ENCODE results near the gene CGB7. TPM values are rescaled to one million over a fixed set of nuclear protein-coding genes. Genes with fewer than 3 reads are reported as not detected.

Gene CGB7
- total and polyA plus RNA-seq, 2 of the 13 experiments (the other 11 are each of a cell fraction or from before 2014, with no cell fraction given): 0.07 TPM; not detected in 1

DNA sequence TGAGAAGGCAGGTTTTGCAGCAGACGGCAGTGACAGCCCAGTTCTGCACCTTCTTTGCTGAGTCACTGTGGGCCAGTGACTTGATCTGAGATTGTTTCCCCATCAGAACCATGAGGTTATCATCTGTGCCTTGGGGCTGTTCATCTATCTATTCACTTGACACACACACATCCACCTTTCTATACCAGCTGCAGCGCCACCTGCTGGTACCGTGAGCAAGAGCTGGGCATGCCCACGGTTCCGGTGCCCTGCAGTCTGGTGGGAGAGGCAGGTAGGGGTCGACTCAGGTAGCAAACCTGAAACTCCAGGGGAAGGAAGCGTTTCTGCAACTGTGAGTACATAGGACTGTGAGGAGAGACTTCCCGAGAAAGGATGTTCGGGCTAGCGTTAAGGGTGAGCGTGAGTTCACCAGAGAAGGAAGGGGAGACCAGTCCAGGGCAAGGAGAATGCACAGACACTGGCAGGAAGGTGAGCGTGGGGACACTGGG, 49.1 kb upstream of the CGB7 start (continued):
- TF ChIP-seq, protein P1, sequence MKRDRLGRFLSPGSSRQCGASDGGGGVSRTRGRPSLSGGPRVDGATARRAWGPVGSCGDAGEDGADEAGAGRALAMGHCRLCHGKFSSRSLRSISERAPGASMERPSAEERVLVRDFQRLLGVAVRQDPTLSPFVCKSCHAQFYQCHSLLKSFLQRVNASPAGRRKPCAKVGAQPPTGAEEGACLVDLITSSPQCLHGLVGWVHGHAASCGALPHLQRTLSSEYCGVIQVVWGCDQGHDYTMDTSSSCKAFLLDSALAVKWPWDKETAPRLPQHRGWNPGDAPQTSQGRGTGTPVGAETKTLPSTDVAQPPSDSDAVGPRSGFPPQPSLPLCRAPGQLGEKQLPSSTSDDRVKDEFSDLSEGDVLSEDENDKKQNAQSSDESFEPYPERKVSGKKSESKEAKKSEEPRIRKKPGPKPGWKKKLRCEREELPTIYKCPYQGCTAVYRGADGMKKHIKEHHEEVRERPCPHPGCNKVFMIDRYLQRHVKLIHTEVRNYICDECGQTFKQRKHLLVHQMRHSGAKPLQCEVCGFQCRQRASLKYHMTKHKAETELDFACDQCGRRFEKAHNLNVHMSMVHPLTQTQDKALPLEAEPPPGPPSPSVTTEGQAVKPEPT (CRISPR knock-in tag; IDR thresholded peaks at IDR 0.05; ENCODE audit: low read depth): no peak
- 0 out of 2 replicates have a peak, but pooled peaks have one; percentile 14 for TF ChIP-seq KLF13 (CRISPR knock-in tag; IDR thresholded peaks at IDR 0.05)
- 0 out of 2 replicates have a peak, but pooled peaks have one; percentile 37 for TF ChIP-seq BORCS8-MEF2B (CRISPR knock-in tag; IDR thresholded peaks at IDR 0.05)
- TF ChIP-seq ZNF101 (CRISPR knock-in tag; IDR thresholded peaks at IDR 0.05; ENCODE audit: borderline replicate concordance, low read depth): no peak
- TF ChIP-seq AKAP8 (CRISPR knock-in tag; IDR thresholded peaks at IDR 0.05): 0 out of 2 replicates have a peak, but pooled peaks have one; percentile 39
- peak; percentile 48; the same call in 1 of the 2 replicates for TF ChIP-seq RAD21 (CRISPR knock-in tag; IDR thresholded peaks at IDR 0.05)
- no peak for TF ChIP-seq ZNF530 (CRISPR knock-in tag; IDR thresholded peaks at IDR 0.05; ENCODE audit: low read depth)
- TF ChIP-seq, protein P2, sequence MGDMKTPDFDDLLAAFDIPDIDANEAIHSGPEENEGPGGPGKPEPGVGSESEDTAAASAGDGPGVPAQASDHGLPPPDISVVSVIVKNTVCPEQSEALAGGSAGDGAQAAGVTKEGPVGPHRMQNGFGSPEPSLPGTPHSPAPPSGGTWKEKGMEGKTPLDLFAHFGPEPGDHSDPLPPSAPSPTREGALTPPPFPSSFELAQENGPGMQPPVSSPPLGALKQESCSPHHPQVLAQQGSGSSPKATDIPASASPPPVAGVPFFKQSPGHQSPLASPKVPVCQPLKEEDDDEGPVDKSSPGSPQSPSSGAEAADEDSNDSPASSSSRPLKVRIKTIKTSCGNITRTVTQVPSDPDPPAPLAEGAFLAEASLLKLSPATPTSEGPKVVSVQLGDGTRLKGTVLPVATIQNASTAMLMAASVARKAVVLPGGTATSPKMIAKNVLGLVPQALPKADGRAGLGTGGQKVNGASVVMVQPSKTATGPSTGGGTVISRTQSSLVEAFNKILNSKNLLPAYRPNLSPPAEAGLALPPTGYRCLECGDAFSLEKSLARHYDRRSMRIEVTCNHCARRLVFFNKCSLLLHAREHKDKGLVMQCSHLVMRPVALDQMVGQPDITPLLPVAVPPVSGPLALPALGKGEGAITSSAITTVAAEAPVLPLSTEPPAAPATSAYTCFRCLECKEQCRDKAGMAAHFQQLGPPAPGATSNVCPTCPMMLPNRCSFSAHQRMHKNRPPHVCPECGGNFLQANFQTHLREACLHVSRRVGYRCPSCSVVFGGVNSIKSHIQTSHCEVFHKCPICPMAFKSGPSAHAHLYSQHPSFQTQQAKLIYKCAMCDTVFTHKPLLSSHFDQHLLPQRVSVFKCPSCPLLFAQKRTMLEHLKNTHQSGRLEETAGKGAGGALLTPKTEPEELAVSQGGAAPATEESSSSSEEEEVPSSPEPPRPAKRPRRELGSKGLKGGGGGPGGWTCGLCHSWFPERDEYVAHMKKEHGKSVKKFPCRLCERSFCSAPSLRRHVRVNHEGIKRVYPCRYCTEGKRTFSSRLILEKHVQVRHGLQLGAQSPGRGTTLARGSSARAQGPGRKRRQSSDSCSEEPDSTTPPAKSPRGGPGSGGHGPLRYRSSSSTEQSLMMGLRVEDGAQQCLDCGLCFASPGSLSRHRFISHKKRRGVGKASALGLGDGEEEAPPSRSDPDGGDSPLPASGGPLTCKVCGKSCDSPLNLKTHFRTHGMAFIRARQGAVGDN (CRISPR knock-in tag; IDR thresholded peaks at IDR 0.05): peak; percentile 26; the same call in 1 of the 2 replicates
- TF ChIP-seq REPIN1 (CRISPR knock-in tag; IDR thresholded peaks at IDR 0.05; ENCODE audit: borderline replicate concordance, low read depth): 0 out of 2 replicates have a peak, but pooled peaks have one; percentile 30
- TF ChIP-seq, protein P3, sequence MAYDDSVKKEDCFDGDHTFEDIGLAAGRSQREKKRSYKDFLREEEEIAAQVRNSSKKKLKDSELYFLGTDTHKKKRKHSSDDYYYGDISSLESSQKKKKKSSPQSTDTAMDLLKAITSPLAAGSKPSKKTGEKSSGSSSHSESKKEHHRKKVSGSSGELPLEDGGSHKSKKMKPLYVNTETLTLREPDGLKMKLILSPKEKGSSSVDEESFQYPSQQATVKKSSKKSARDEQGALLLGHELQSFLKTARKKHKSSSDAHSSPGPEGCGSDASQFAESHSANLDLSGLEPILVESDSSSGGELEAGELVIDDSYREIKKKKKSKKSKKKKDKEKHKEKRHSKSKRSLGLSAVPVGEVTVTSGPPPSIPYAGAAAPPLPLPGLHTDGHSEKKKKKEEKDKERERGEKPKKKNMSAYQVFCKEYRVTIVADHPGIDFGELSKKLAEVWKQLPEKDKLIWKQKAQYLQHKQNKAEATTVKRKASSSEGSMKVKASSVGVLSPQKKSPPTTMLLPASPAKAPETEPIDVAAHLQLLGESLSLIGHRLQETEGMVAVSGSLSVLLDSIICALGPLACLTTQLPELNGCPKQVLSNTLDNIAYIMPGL (CRISPR knock-in tag; IDR thresholded peaks at IDR 0.05; ENCODE audit: borderline replicate concordance in 1 of 2, low read depth in 1 of 2): peak in 1 of 2 experiments; percentile 32; a peak in 1 of 4 replicates
- peak; percentile 77 for TF ChIP-seq RBM22 (optimal IDR thresholded peaks at IDR 0.05; ENCODE audit: low read length)
- no peak for TF ChIP-seq ZNF724P (CRISPR knock-in tag; IDR thresholded peaks at IDR 0.05; ENCODE audit: borderline replicate concordance)
- TF ChIP-seq, protein P4, sequence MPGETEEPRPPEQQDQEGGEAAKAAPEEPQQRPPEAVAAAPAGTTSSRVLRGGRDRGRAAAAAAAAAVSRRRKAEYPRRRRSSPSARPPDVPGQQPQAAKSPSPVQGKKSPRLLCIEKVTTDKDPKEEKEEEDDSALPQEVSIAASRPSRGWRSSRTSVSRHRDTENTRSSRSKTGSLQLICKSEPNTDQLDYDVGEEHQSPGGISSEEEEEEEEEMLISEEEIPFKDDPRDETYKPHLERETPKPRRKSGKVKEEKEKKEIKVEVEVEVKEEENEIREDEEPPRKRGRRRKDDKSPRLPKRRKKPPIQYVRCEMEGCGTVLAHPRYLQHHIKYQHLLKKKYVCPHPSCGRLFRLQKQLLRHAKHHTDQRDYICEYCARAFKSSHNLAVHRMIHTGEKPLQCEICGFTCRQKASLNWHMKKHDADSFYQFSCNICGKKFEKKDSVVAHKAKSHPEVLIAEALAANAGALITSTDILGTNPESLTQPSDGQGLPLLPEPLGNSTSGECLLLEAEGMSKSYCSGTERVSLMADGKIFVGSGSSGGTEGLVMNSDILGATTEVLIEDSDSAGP (CRISPR knock-in tag; IDR thresholded peaks at IDR 0.05; ENCODE audit: borderline replicate concordance): peak; percentile 47; the same call in 1 of the 2 replicates
- no peak for TF ChIP-seq ZKSCAN1 (IDR thresholded peaks at IDR 0.05; ENCODE audit: low read length)
- 0 out of 2 replicates have a peak, but pooled peaks have one; percentile 26 for TF ChIP-seq ZNF788 (CRISPR knock-in tag; IDR thresholded peaks at IDR 0.05; ENCODE audit: borderline replicate concordance)
- TF ChIP-seq STAG1 (CRISPR knock-in tag; IDR thresholded peaks at IDR 0.05): peak; percentile 45
- 0 out of 2 replicates have a peak, but pooled peaks have one; percentile 24 for TF ChIP-seq POLR2AphosphoS5 (IDR thresholded peaks at IDR 0.05; ENCODE audit: low read depth, low read length)
- TF ChIP-seq NFE2L2 (IDR thresholded peaks at IDR 0.05; ENCODE audit: low read length): peak; percentile 51; the same call in 1 of the 2 replicates
- TF ChIP-seq KDM4B (CRISPR knock-in tag; IDR thresholded peaks at IDR 0.05): 0 out of 2 replicates have a peak, but pooled peaks have one; percentile 22
- TF ChIP-seq KDM2A (CRISPR knock-in tag; IDR thresholded peaks at IDR 0.05; ENCODE audit: borderline replicate concordance, low read depth): peak; percentile 33; the same call in 1 of the 2 replicates
